Endothelial cell of hepatic sinusoid (primary cell): ENCODE results near the gene TTC9B.
"Not testable (repeated sequence)": the region's sequence is repeated elsewhere in the genome, so short reads cannot be mapped to it uniquely, and the experiment has no call there.

Source experiments
- in situ Hi-C: cut with HindIII; loops from 2 replicates; pipeline ENCODE4 v1.10.0; 2017; ENCODE audit warnings: low sequenced_read_pairs

Gene TTC9B

GRCh38 chr19:40175820-40176219, 42.4 kb downstream of the TTC9B start:
- in situ Hi-C loops = no loop called here

- in situ Hi-C loops = no loop called here
Measured at GRCh38 chr19:40174092-40174491, 44.1 kb downstream of the TTC9B start.

- in situ Hi-C loops = not testable (repeated sequence)
Measured at GRCh38 chr19:40171293-40171692, 46.9 kb downstream of the TTC9B start.

GRCh38 chr19:40170303-40170989, 47.7 kb downstream of the TTC9B start:
- in situ Hi-C loops = not testable (repeated sequence)

DNA sequence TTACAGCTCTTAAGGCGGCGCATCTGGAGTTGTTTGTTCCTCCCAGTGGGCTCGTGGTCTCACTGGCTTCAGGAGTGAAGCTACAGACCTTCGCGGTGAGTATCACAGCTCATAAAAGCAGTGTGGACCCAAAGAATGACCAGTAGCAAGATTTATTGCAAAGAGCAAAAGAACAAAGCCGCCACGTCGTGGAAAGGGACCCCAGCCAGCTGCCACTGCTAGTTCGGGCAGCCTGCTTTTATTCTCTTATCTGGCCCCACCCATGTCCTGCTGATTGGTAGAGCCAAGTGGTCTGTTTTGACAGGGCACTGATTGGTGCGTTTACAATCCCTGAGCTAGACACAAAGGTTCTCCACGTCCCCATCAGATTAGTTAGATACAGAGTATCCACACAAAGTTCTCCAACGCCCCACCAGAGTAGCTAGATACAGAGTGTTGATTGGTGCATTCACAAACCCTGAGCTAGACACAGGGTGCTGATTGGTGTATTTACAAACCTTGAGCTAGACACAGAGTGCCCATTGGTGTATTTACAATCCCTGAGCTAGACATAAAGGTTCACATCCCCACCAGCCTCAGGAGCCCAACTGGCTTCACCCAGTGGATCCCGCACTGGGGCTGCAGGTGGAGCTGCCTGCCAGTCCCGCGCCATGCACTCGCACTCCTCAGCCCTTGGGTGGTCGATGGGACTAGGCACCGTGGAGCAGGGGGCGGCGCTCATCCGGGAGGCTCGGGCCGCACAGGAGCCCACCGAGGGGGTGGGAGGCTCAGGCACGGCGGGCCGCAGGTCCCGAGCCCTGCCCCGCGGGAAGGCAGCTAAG, 48.5 kb downstream of the TTC9B start:
- in situ Hi-C loops = not testable (repeated sequence)
